GM21526 (cell line): ENCODE results near the gene CEMIP.

Experiments used
- ATAC-seq: cut with Tn5 transposase; IDR thresholded peaks from one replicate; pipeline ENCODE4 v1.9.1; 2021; ENCODE audit warnings: moderate library complexity; ENCODE audit not compliant: unreplicated experiment, low FRiP score

CEMIP gene, protein sequence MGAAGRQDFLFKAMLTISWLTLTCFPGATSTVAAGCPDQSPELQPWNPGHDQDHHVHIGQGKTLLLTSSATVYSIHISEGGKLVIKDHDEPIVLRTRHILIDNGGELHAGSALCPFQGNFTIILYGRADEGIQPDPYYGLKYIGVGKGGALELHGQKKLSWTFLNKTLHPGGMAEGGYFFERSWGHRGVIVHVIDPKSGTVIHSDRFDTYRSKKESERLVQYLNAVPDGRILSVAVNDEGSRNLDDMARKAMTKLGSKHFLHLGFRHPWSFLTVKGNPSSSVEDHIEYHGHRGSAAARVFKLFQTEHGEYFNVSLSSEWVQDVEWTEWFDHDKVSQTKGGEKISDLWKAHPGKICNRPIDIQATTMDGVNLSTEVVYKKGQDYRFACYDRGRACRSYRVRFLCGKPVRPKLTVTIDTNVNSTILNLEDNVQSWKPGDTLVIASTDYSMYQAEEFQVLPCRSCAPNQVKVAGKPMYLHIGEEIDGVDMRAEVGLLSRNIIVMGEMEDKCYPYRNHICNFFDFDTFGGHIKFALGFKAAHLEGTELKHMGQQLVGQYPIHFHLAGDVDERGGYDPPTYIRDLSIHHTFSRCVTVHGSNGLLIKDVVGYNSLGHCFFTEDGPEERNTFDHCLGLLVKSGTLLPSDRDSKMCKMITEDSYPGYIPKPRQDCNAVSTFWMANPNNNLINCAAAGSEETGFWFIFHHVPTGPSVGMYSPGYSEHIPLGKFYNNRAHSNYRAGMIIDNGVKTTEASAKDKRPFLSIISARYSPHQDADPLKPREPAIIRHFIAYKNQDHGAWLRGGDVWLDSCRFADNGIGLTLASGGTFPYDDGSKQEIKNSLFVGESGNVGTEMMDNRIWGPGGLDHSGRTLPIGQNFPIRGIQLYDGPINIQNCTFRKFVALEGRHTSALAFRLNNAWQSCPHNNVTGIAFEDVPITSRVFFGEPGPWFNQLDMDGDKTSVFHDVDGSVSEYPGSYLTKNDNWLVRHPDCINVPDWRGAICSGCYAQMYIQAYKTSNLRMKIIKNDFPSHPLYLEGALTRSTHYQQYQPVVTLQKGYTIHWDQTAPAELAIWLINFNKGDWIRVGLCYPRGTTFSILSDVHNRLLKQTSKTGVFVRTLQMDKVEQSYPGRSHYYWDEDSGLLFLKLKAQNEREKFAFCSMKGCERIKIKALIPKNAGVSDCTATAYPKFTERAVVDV (N-terminal part only)

DNA sequence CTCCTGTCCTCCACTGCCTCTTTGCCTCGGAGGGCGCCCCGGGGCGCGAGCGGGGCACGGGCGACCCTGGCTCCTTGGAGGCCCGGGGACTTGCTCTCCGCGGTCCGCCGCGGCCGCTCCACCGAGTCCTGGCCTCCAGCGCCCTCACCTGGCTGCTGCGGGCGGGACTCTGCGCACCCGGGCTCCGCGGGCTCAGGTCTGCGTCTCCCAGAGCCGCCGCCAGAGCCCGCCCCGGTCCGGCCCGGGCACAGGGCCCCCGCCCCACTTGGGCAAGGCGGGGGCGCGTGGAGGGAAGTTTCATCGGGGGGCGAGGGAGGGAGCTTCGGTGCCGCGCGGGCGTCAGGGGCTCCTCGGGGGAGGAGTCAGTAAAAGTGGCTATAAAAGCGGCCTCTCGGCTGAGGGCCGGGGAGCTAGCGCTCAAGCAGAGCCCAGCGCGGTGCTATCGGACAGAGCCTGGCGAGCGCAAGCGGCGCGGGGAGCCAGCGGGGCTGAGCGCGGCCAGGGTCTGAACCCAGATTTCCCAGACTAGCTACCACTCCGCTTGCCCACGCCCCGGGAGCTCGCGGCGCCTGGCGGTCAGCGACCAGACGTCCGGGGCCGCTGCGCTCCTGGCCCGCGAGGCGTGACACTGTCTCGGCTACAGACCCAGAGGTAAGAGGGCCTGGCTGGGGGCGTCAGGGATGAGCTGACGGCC lies at the start of gene CEMIP:
TSS of gene CEMIP (plus strand) at position 407 of the 694 bp plus-strand sequence. CDS start 94,510 bp downstream, outside the sequence.
- ATAC-seq: no peak

DNA sequence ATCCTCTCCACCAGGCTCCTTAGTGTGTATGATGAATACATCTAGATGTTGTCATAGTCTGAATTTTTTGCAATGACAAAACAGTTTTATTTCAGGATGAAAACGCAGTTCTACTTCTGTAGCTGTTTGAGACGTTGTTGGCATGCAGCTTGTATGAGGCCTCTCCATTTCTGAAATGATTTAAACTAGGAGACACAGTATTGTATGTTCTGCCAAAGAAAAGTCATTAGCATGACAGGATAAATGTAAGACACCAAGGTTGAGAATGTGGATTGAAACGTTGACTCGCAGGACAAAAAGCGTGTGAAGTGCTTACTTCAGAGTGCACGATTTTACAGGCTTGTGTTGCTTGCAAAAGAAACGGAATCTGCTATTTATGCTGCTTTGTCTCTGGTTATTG lies 48.8 kb upstream of the CEMIP start:
- ATAC-seq: no peak

DNA sequence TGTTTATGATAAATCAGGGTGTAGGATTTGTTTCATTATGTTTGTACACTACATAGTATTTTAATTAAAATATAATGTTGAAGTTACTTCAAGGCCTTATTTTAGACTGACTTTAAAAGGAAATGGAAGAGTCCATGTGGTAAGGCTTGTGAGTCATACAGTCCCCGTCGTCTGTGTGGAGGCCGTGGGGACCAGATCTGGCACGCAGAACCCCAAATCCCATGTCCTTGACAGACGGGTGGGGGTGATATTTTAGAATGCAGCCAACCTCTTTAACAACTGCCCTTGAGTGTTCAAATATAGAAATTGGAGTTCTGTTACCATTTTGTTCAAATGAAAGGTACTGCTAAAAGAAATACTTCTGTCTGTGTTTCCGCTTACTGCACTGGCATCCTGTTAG lies 48.2 kb upstream of the CEMIP start:
- no peak for ATAC-seq

- ATAC-seq: no peak
Observed at GRCh38 chr15:80732167-80732566, 47.0 kb upstream of the CEMIP start.

- ATAC-seq: no peak
Observed at GRCh38 chr15:80732818-80733217, 46.4 kb upstream of the CEMIP start.

DNA sequence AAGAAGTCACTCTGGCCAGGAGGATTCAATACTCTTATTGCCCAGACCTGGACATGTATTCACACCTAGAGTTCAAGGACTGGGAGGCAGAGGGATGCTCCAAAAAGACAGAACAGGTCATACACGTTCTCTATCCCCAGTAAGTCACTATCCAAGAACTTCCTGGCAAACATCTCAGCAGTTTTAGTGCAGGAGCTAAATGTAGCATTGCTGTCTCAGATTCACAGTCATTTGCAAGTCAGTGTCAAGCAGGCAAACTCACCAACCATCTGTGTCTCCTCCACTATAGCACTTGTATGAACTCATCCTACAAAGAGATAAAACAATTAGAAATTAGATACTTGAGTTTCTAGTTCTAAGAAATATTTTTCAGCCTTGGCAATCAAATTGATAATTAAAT lies 45.7 kb upstream of the CEMIP start:
- no peak for ATAC-seq

DNA sequence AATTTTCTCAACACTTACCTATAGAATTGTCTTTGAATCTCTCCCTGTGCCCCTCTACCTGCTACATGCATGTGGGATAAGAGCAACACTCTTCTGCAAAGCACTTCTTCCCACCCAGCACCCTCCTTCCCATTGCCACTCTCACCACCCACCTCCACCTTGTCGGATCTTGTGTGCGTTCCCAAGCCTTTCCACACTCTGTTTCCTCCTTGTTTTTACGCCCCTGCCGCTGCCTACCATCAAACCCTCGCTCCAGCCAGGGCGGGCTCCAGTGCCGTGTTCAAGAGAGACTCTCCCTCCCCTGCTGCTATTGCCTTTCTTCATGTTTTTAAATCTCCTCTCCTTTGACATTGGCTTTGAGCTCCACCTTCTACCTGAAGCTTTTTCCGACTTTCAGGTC lies 43.8 kb upstream of the CEMIP start:
- no peak for ATAC-seq

GRCh38 chr15:80736560-80736959 lies 42.6 kb upstream of the CEMIP start:
- no peak for ATAC-seq

- ATAC-seq: no peak
Observed at GRCh38 chr15:80739919-80740318, 39.3 kb upstream of the CEMIP start.

- no peak for ATAC-seq
Observed at GRCh38 chr15:80742081-80742480, 37.1 kb upstream of the CEMIP start.

DNA sequence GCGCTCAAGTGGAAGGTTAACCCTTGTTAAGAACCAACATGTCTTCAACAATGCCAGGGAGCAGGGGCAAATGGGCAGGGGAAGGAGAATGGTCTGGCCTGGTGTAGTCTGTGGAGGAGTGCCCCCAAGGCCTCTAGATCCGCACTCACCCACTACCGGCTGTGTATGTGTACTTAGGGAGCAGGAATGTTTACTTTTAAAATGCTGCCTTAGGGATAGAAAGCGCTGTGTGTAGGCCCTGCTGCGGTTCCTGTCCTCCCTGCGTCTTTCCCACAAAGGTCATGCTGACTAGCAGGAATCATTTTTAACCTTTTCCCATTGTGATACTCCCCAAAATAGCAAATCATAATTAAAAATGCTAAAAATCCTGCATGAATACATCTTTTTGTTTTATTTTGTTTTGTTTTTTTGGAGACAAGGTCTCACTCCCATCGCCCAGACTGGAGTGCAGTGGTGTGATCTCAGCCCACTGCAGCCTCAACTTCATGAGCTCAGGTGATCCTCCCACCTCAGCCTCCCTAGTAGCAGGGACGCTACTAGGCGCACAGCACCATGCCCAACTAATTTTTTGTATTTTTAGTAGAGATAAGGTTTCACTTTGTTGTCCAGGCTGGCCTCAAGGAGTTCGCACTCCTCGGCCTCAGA lies 35.9 kb upstream of the CEMIP start:
- ATAC-seq: no peak

- ATAC-seq: no peak
Observed at GRCh38 chr15:80744415-80744814, 34.8 kb upstream of the CEMIP start.

- no peak for ATAC-seq
Observed at GRCh38 chr15:80744826-80745225, 34.3 kb upstream of the CEMIP start.

DNA sequence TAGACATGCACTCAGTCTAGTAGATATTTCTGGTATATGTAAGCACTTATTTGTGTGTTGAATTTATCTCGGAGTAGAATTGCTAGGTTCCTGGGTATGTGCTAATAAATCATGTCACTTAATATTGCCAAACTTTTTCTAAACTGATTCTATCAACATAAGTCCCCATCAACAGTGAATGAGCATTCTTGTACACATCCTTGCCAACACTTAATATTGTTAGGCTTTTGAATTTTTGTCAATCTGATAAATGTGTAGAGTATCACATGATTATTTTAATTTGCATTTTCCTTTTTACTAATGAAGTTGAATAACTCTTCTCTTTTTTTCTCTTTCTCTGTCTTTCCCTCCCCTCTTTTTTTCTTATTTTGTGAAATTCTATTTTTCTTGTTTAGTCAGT lies 33.3 kb upstream of the CEMIP start:
- ATAC-seq: no peak

- no peak for ATAC-seq
Observed at GRCh38 chr15:80747317-80748053, 31.7 kb upstream of the CEMIP start.

DNA sequence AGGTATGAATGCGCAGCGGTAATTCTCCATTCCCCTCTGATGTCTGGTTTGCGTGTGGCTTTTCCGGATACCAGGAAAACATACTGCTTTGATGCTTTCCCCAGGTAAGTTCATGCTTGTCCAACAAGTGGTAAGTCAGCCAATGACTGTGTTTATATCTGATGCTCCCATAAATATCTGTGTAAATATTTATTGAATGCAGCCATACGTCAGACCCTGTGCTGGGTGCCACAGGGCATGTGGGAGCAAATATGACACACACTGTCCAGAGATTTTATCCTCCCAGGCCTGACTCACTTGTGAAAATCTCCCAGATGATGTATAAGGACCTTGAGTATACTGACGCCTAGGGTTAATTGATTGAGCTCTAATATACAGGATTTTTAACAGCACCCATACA lies 29.6 kb upstream of the CEMIP start:
- no peak for ATAC-seq

GRCh38 chr15:80750575-80750974 lies 28.6 kb upstream of the CEMIP start:
- ATAC-seq: no peak

DNA sequence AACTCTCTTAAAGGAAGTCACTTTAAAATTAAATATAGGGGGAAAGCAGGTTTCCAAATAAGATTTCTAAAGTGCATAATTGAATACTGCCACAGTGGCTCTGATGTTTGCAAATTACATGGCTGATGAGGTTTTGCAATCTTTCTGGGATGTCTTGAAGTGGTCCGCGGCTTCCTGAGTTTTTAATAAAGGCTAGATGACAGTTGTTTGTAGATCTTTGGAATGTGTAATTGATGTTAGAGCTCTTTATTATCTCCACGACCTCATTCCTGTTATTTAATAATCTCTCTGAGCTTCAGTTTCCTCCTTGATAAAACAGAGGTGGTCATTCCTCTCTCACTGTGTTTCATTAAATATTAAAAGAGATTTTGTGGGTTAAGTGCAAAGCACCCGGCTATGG lies 27.0 kb upstream of the CEMIP start:
- no peak for ATAC-seq

- ATAC-seq: no peak
Observed at GRCh38 chr15:80753161-80753560, 26.0 kb upstream of the CEMIP start.
